GM12892 (cell line): Measurements from ENCODE around the gene KEL.

ENCODE experiments used
- DNase-seq: peaks from one replicate; pipeline ENCODE4 v3.0.0; 2011; ENCODE audit not compliant: insufficient read length
- FAIRE-seq: peaks from 2 replicates; lab custom pipeline; 2011; peaks lifted over from hg19 to GRCh38; lab: Jason Lieb, UNC
- POLR2A ChIP-seq: IDR thresholded peaks from 2 replicates; pipeline ENCODE4 v1.6.1; 2011; ENCODE audit warnings: low read depth, low read length, control low read depth
- POLR2AphosphoS5 ChIP-seq: IDR thresholded peaks from 2 replicates; pipeline ENCODE4 v1.6.1; 2011; ENCODE audit warnings: low read depth, low read length, control low read depth
- TAF1 ChIP-seq: IDR thresholded peaks from 2 replicates; pipeline ENCODE4 v1.6.1; 2011; ENCODE audit warnings: low read depth, mild to moderate bottlenecking, control low read depth, low read length, borderline replicate concordance

The KEL gene

GRCh38 chr7:142957723-142958122 is 4.4 kb downstream of the KEL start:
- DNase-seq (no peak), FAIRE-seq (no peak)
- TF ChIP-seq POLR2A (no peak), TAF1 (no peak), POLR2AphosphoS5 (no peak)

GRCh38 chr7:142956951-142957623 is 5.1 kb downstream of the KEL start:
- no peak for FAIRE-seq
- no peak for DNase-seq
- TF ChIP-seq POLR2A (no peak), POLR2AphosphoS5 (no peak), TAF1 (no peak)

- TF ChIP-seq TAF1 (no peak), POLR2A (no peak), POLR2AphosphoS5 (no peak)
- no peak for FAIRE-seq
- no peak for DNase-seq
These were observed 7.4 kb downstream of the KEL start for GRCh38 chr7:142954680-142955268.

GRCh38 chr7:142950235-142950634 is 11.9 kb downstream of the KEL start:
- no peak for TF ChIP-seq POLR2AphosphoS5
- TF ChIP-seq TAF1, result no peak
- TF ChIP-seq POLR2A, result no peak
- no peak for DNase-seq
- FAIRE-seq, result no peak

- TF ChIP-seq POLR2A (no peak), POLR2AphosphoS5 (no peak), TAF1 (no peak)
- FAIRE-seq (no peak), DNase-seq (no peak)
These were observed 13.6 kb downstream of the KEL start for GRCh38 chr7:142948603-142949002.

GRCh38 chr7:142945001-142945400 is 17.2 kb downstream of the KEL start:
- TF ChIP-seq POLR2A (no peak), POLR2AphosphoS5 (no peak), TAF1 (no peak)
- DNase-seq (no peak), FAIRE-seq (no peak)

GRCh38 chr7:142943706-142944268 is 18.4 kb downstream of the KEL start:
- FAIRE-seq, result no peak
- DNase-seq, result no peak
- TF ChIP-seq TAF1 (no peak), POLR2AphosphoS5 (no peak), POLR2A (no peak)

- DNase-seq (no peak), FAIRE-seq (no peak)
- TF ChIP-seq TAF1 (no peak), POLR2A (no peak), POLR2AphosphoS5 (no peak)
These were observed 19.4 kb downstream of the KEL start for GRCh38 chr7:142942746-142943145.

GRCh38 chr7:142941541-142941940 is 20.6 kb downstream of the KEL start:
- DNase-seq (no peak), FAIRE-seq (no peak)
- TF ChIP-seq POLR2A (no peak), TAF1 (no peak), POLR2AphosphoS5 (no peak)

GRCh38 chr7:142940966-142941535 is 21.1 kb downstream of the KEL start:
- TF ChIP-seq POLR2A (no peak), TAF1 (no peak), POLR2AphosphoS5 (no peak)
- FAIRE-seq, result no peak

GRCh38 chr7:142939226-142939910 is 22.8 kb downstream of the KEL start, which contains the start of gene LLCFC1:
Gene LLCFC1, plus strand, starts transcription at chr7:142939484. Its CDS starts 138 bp downstream, at chr7:142939622.
- TF ChIP-seq POLR2AphosphoS5, result no peak
- no peak for TF ChIP-seq POLR2A
- TF ChIP-seq TAF1, result no peak
- peak; percentile 41 for DNase-seq
- no peak for FAIRE-seq

More at GRCh38 chr7:142940966-142941535, 21.1 kb downstream of the KEL start:
- no peak for DNase-seq
